ENCODE data around the gene NECTIN4. TPM values are rescaled to one million over a fixed set of nuclear protein-coding genes. Genes with fewer than 3 reads are reported as not detected.

NECTIN4 gene
- total RNA-seq, 2 donors from 2014 or later = not detected

- Mint-ChIP-seq H3K4me3 (no peak overlapping the region), H3K36me3 (ENCODE audit: low read depth) (peaks cover 10% of the 10 kb centered on the region), H3K4me1 (peaks cover 22% of the 10 kb centered on the region), H3K27ac (no peak overlapping the region), H3K27me3 (no peaks in the 10 kb centered on the region)
- ATAC-seq = no peak
- no peak for DNase-seq
- H3K9me3 ChIP-seq (ENCODE audit: control insufficient read depth, low read length, poor library complexity, severe bottlenecking) = no peaks in the 10 kb centered on the region
Measured at GRCh38 chr1:161051219-161051618, 38.1 kb downstream of the NECTIN4 start.

DNA sequence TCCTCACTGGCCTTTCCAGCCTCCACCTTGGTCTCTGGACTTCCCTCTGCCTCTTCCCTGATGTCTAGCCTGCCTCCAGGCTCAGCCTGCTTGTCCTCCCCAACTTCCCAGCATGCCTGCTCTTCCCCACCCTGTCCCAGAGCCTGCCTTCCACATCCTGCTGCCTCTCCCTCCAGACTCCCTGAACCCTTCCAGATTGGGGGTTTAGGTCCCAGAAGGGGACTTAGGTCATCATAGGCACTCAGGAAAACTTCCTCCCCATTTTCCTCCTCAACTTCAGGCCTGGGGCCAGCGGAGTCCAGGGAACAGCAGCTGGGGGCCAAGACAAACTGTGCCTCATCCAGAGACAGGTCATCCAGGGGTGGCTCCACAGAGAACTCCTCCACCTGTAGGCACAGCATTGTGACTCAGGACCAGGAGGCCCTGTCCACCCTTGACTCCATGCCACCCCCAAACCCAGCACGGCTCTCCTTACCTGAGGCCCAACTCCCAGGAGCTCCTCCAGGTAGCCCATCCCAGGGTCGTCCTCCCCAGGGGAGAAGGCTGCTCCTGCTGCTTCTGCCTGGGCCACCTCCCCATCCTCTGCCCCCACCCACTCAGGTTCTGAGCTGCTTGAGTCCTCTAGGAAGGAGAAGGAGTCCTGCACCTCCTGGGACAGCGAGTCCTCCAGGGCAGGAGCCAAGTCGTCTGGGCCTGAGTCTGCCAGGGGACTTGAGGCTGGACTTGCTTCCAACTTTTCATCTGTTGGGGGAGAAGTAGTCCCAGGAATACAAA is 40.2 kb downstream of the NECTIN4 start:
- DNase-seq = no peak
- peaks cover 32% of the 10 kb centered on the region for H3K4me1 Mint-ChIP-seq
- ATAC-seq = no peak
- peak overlapping the region; percentile 98 for H3K27ac Mint-ChIP-seq
- H3K4me3 Mint-ChIP-seq = no peak overlapping the region
- no peaks in the 10 kb centered on the region for H3K9me3 ChIP-seq (ENCODE audit: control insufficient read depth, low read length, poor library complexity, severe bottlenecking)
- H3K36me3 Mint-ChIP-seq (ENCODE audit: low read depth) = peaks cover 15% of the 10 kb centered on the region
- H3K27me3 Mint-ChIP-seq = no peaks in the 10 kb centered on the region

- peaks cover 13% of the 10 kb centered on the region for H3K36me3 Mint-ChIP-seq (ENCODE audit: low read depth)
- peak overlapping the region; percentile 4 for H3K4me3 Mint-ChIP-seq
- H3K27me3 Mint-ChIP-seq = no peaks in the 10 kb centered on the region
Measured at GRCh38 chr1:161047436-161048420, 41.6 kb downstream of the NECTIN4 start.

DNA sequence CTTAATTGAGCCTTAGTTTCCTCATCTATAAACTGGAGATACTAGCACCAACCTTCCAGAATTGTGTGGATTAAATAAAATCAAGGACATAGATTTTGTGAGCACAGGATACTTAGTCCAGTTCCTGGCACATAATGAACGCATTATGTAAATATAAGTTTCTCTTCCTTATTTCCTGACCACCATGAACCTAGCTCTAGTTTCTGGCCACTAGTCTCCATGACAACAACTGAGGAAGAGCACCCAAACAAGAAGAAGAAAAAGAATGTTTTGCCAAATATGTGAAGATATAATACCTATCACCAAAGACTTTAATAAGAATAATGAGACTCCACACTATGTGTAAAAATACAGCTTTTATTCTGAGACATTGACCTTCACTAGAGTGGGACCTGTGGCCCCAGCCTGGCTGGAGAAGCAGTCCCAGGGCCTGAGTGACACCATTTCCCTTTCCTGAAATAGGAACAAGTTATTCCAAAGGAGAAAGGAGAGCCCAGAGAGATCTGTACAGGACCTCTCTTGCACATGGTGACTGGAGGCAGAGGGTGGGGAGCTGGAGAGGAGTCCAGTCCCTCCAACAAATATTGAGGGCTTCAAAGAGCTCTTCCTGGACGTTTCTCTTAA is 42.6 kb downstream of the NECTIN4 start:
- Mint-ChIP-seq H3K36me3 (ENCODE audit: low read depth) (peaks cover 10% of the 10 kb centered on the region), H3K27me3 (no peaks in the 10 kb centered on the region), H3K4me1 (peaks cover 33% of the 10 kb centered on the region), H3K27ac (peak overlapping the region; percentile 98), H3K4me3 (peak overlapping the region; percentile 99)
- H3K9me3 ChIP-seq (ENCODE audit: control insufficient read depth, low read length, poor library complexity, severe bottlenecking) = no peaks in the 10 kb centered on the region
- DNase-seq (no peak), ATAC-seq (no peak)

More at GRCh38 chr1:161047436-161048420, 41.6 kb downstream of the NECTIN4 start:
- H3K27ac Mint-ChIP-seq = peak overlapping the region; percentile 98
- ATAC-seq (no peak), DNase-seq (no peak)
- H3K4me1 Mint-ChIP-seq = peaks cover 30% of the 10 kb centered on the region
- no peaks in the 10 kb centered on the region for H3K9me3 ChIP-seq (ENCODE audit: control insufficient read depth, low read length, poor library complexity, severe bottlenecking)

GRCh38 chr1:161045736-161046604 is 43.4 kb downstream of the NECTIN4 start, which contains the start of gene USF1:
Gene USF1, minus strand, starts transcription at chr1:161045977. Its CDS starts 2,702 bp downstream, at chr1:161043275.
- H3K4me3 Mint-ChIP-seq = peak within 1 kb of the TSS; percentile 99
- peak; percentile 85 for ATAC-seq
- H3K36me3 Mint-ChIP-seq (ENCODE audit: low read depth) = peaks cover 9% of the 10 kb centered on the region
- peaks cover 38% of the 10 kb centered on the region for H3K4me1 Mint-ChIP-seq
- peak within 1 kb of the TSS; percentile 98 for H3K27ac Mint-ChIP-seq
- H3K27me3 Mint-ChIP-seq = no peaks in the 10 kb centered on the region
- no peaks in the 10 kb centered on the region for H3K9me3 ChIP-seq (ENCODE audit: control insufficient read depth, low read length, poor library complexity, severe bottlenecking)
- peak; percentile 79 to 89 (median 87) for DNase-seq

DNA sequence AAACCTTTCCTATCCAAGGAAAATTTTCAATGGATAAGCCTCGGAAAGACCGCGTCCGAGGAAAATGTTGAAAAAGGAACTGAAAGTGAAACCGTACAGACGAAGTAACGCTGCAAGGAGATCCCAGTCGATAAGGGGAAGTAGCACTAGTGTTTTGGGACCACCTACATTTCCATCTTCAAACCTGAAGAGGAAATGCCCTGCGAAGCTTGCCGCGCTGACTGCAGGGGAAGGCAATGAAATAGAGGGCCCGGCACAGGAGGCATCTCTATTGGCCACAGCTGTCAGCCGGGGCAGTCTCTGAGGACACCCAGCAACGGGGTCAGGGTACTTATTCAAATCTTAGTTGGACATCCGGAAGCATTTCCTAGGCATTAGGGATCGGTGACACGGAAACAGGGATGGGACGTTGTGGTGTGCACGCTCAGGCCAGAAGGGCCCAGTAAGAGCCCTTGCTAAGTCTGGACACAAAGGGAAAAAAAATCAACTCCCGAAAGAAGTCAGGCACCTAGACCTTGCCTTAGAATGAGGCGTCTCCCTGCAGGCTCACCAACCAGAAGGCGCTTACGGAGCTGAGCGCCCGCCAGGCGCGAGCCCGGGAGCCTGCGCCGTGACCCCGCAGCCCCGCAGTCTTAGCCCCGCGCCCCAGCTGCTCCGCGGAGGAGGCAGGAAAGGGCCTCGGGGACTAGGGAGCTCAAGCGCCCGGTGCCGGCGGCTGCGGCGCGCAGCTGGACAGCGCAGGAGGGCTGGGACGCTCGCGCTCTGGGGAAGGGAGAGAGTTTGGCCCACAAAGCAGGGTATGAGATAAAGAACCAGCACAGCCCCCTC is 44.2 kb downstream of the NECTIN4 start:
- Mint-ChIP-seq H3K36me3 (ENCODE audit: low read depth) (peaks cover 9% of the 10 kb centered on the region), H3K4me1 (peaks cover 38% of the 10 kb centered on the region), H3K27ac (peak overlapping the region; percentile 98), H3K4me3 (peak overlapping the region; percentile 99), H3K27me3 (no peaks in the 10 kb centered on the region)
- no peaks in the 10 kb centered on the region for H3K9me3 ChIP-seq (ENCODE audit: control insufficient read depth, low read length, poor library complexity, severe bottlenecking)
- DNase-seq (peak; percentile 27 to 39 (median 28)), ATAC-seq (peak; percentile 50)

- H3K4me3 Mint-ChIP-seq = peak overlapping the region; percentile 99
- DNase-seq = no peak
- ATAC-seq = peak; percentile 3
- peaks cover 9% of the 10 kb centered on the region for H3K36me3 Mint-ChIP-seq (ENCODE audit: low read depth)
- no peaks in the 10 kb centered on the region for H3K9me3 ChIP-seq (ENCODE audit: control insufficient read depth, low read length, poor library complexity, severe bottlenecking)
- no peaks in the 10 kb centered on the region for H3K27me3 Mint-ChIP-seq
- peaks cover 41% of the 10 kb centered on the region for H3K4me1 Mint-ChIP-seq
- H3K27ac Mint-ChIP-seq = peak overlapping the region; percentile 98
Measured at GRCh38 chr1:161044535-161044907, 44.8 kb downstream of the NECTIN4 start.

GRCh38 chr1:161039546-161039945 is 49.8 kb downstream of the NECTIN4 start:
- no peaks in the 10 kb centered on the region for H3K9me3 ChIP-seq (ENCODE audit: control insufficient read depth, low read length, poor library complexity, severe bottlenecking)
- H3K4me1 Mint-ChIP-seq = peaks cover 39% of the 10 kb centered on the region
- H3K27ac Mint-ChIP-seq = peak overlapping the region; percentile 89
- DNase-seq = no peak
- H3K27me3 Mint-ChIP-seq = no peaks in the 10 kb centered on the region
- peak overlapping the region; percentile 92 for H3K4me3 Mint-ChIP-seq
- H3K36me3 Mint-ChIP-seq (ENCODE audit: low read depth) = peaks cover 3% of the 10 kb centered on the region
- no peak for ATAC-seq

GRCh38 chr1:161039154-161039545 is 50.2 kb downstream of the NECTIN4 start:
- H3K4me1 Mint-ChIP-seq = peaks cover 35% of the 10 kb centered on the region
- peaks cover 3% of the 10 kb centered on the region for H3K36me3 Mint-ChIP-seq (ENCODE audit: low read depth)
- H3K9me3 ChIP-seq (ENCODE audit: control insufficient read depth, low read length, poor library complexity, severe bottlenecking) = no peaks in the 10 kb centered on the region
- no peaks in the 10 kb centered on the region for H3K27me3 Mint-ChIP-seq
- peak overlapping the region; percentile 92 for H3K4me3 Mint-ChIP-seq
- no peak for ATAC-seq
- H3K27ac Mint-ChIP-seq = peak overlapping the region; percentile 89
- no peak for DNase-seq

GRCh38 chr1:161038523-161039153 is 50.7 kb downstream of the NECTIN4 start, which contains the start of gene TSTD1:
Gene TSTD1, minus strand, starts transcription at chr1:161038964. Its CDS starts 75 bp downstream, at chr1:161038889.
- H3K4me1 Mint-ChIP-seq = peaks cover 34% of the 10 kb centered on the region
- H3K36me3 Mint-ChIP-seq (ENCODE audit: low read depth) = peaks cover 3% of the 10 kb centered on the region
- H3K27ac Mint-ChIP-seq = peak within 1 kb of the TSS; percentile 89
- ATAC-seq = peak; percentile 93
- H3K9me3 ChIP-seq (ENCODE audit: control insufficient read depth, low read length, poor library complexity, severe bottlenecking) = no peaks in the 10 kb centered on the region
- peak within 1 kb of the TSS; percentile 92 for H3K4me3 Mint-ChIP-seq
- H3K27me3 Mint-ChIP-seq = no peaks in the 10 kb centered on the region
- peak; percentile 82 to 86 (median 85) for DNase-seq

Measured in T-helper 17 cell (primary cell).